Measurements from ENCODE around the gene FUBP1. TPM values are rescaled to one million over a fixed set of nuclear protein-coding genes. Genes with fewer than 3 reads are reported as not detected.

Gene FUBP1
- total RNA-seq, 1 donor from 2014 or later: 220 TPM

- DNase-seq (ENCODE audit: extremely low spot score, unreplicated experiment): no peak
- Mint-ChIP-seq H3K9me3 (no peaks in the 10 kb centered on the region), H3K36me3 (peaks cover 32% of the 10 kb centered on the region), H3K4me3 (no peak overlapping the region), H3K27ac (no peak overlapping the region), H3K27me3 (no peaks in the 10 kb centered on the region), H3K4me1 (ENCODE audit: unreplicated experiment) (no peaks in the 10 kb centered on the region)
- TF ChIP-seq CTCF (conservative IDR thresholded peaks at IDR 0.05): no peak
Measured at GRCh38 chr1:77954521-77954920, 24.4 kb downstream of the FUBP1 start.

GRCh38 chr1:77953907-77954306 is 25.0 kb downstream of the FUBP1 start:
- Mint-ChIP-seq H3K27ac (no peak overlapping the region), H3K36me3 (peaks cover 29% of the 10 kb centered on the region), H3K4me1 (ENCODE audit: unreplicated experiment) (no peaks in the 10 kb centered on the region), H3K27me3 (no peaks in the 10 kb centered on the region), H3K4me3 (no peak overlapping the region), H3K9me3 (no peaks in the 10 kb centered on the region)
- DNase-seq (ENCODE audit: extremely low spot score, unreplicated experiment): no peak
- no peak for TF ChIP-seq CTCF (conservative IDR thresholded peaks at IDR 0.05)

- Mint-ChIP-seq H3K9me3 (no peaks in the 10 kb centered on the region), H3K27me3 (no peaks in the 10 kb centered on the region), H3K4me1 (ENCODE audit: unreplicated experiment) (no peaks in the 10 kb centered on the region), H3K36me3 (peaks cover 27% of the 10 kb centered on the region), H3K4me3 (no peak overlapping the region), H3K27ac (no peak overlapping the region)
- TF ChIP-seq CTCF (conservative IDR thresholded peaks at IDR 0.05): no peak
- DNase-seq (ENCODE audit: extremely low spot score, unreplicated experiment): no peak
Measured at GRCh38 chr1:77951328-77951727, 27.5 kb downstream of the FUBP1 start.

GRCh38 chr1:77950873-77951272 is 28.0 kb downstream of the FUBP1 start:
- Mint-ChIP-seq H3K9me3 (no peaks in the 10 kb centered on the region), H3K4me3 (no peak overlapping the region), H3K27me3 (no peaks in the 10 kb centered on the region), H3K4me1 (ENCODE audit: unreplicated experiment) (no peaks in the 10 kb centered on the region), H3K36me3 (peaks cover 27% of the 10 kb centered on the region), H3K27ac (no peak overlapping the region)
- TF ChIP-seq CTCF (conservative IDR thresholded peaks at IDR 0.05): no peak
- DNase-seq (ENCODE audit: extremely low spot score, unreplicated experiment): no peak

- peaks cover 29% of the 10 kb centered on the region for H3K36me3 Mint-ChIP-seq
- no peaks in the 10 kb centered on the region for H3K27me3 Mint-ChIP-seq
- H3K4me3 Mint-ChIP-seq: no peak overlapping the region
- H3K27ac Mint-ChIP-seq: no peak overlapping the region
- no peak for DNase-seq (ENCODE audit: extremely low spot score, unreplicated experiment)
- H3K4me1 Mint-ChIP-seq (ENCODE audit: unreplicated experiment): no peaks in the 10 kb centered on the region
- TF ChIP-seq CTCF (conservative IDR thresholded peaks at IDR 0.05): no peak
- H3K9me3 Mint-ChIP-seq: no peaks in the 10 kb centered on the region
Measured at GRCh38 chr1:77948841-77949424, 29.9 kb downstream of the FUBP1 start.

GRCh38 chr1:77945345-77945744 is 33.5 kb downstream of the FUBP1 start:
- H3K27me3 Mint-ChIP-seq: no peaks in the 10 kb centered on the region
- H3K27ac Mint-ChIP-seq: no peak overlapping the region
- no peak for TF ChIP-seq CTCF (conservative IDR thresholded peaks at IDR 0.05)
- H3K4me1 Mint-ChIP-seq (ENCODE audit: unreplicated experiment): no peaks in the 10 kb centered on the region
- DNase-seq (ENCODE audit: extremely low spot score, unreplicated experiment): no peak
- no peak overlapping the region for H3K4me3 Mint-ChIP-seq
- H3K36me3 Mint-ChIP-seq: peaks cover 39% of the 10 kb centered on the region
- no peaks in the 10 kb centered on the region for H3K9me3 Mint-ChIP-seq

All from type B pancreatic cell (in vitro differentiated cells).